ENCODE measurements around the gene HNRNPM. TPM values are rescaled to one million over a fixed set of nuclear protein-coding genes. Genes with fewer than 3 reads are reported as not detected.

HNRNPM gene
- total RNA-seq, 1 donor from 2014 or later, result 131 TPM

DNA sequence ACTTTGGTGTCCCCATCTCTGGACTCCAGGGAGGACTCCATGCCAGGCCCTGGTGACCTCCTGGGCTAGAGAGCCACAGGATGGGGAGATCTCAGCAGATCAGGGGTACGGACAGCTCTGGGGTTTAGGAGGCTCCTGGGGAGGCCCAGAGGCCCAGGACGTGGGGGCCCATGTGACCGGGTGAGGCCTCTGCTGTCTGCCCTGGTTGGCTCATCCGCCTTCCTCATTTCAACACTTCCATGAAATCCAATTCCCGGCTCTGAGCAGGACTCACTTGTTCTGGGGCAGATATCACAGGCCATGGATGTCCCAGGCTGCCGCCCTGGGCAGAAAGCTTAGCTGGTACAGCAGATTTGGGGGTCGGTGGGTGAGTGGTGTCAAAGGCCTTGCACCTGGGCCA is 58.7 kb downstream of the HNRNPM start:
- TF ChIP-seq, protein P1, sequence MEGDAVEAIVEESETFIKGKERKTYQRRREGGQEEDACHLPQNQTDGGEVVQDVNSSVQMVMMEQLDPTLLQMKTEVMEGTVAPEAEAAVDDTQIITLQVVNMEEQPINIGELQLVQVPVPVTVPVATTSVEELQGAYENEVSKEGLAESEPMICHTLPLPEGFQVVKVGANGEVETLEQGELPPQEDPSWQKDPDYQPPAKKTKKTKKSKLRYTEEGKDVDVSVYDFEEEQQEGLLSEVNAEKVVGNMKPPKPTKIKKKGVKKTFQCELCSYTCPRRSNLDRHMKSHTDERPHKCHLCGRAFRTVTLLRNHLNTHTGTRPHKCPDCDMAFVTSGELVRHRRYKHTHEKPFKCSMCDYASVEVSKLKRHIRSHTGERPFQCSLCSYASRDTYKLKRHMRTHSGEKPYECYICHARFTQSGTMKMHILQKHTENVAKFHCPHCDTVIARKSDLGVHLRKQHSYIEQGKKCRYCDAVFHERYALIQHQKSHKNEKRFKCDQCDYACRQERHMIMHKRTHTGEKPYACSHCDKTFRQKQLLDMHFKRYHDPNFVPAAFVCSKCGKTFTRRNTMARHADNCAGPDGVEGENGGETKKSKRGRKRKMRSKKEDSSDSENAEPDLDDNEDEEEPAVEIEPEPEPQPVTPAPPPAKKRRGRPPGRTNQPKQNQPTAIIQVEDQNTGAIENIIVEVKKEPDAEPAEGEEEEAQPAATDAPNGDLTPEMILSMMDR (IDR thresholded peaks at IDR 0.05), result no peak
- H3K27me3 ChIP-seq, result no peaks in the 10 kb centered on the region
- no peaks in the 10 kb centered on the region for H3K36me3 ChIP-seq
- DNase-seq (no peak), ATAC-seq (peak; percentile 35)
- H3K9me3 ChIP-seq, result no peaks in the 10 kb centered on the region
- H3K4me1 ChIP-seq, result peaks cover 13% of the 10 kb centered on the region
- no peak overlapping the region for H3K27ac ChIP-seq
- intact Hi-C loops (cut with DNase I), result no loop called here
- H3K4me3 ChIP-seq, result no peak overlapping the region

DNA sequence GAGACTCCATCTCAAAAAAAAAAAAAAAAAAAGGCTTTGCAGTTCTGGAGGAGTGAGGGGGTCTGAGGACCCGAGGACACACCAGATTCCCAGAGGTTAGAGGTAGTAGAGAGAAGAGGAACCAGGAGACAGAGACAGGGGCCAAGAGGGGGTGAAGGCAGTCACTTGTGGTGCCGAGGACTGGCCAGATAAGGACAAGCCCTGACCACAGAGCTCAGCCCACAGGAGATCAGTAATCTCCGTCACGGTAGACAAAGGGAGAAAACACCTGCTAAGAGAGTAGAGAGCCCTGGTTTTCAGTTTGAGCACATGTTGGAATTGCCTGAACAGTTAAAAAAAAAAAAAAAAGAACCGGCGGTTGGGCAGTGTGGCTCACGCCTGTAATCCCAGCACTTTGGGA is 59.4 kb downstream of the HNRNPM start:
- Histone ChIP-seq H3K4me1 (peaks cover 13% of the 10 kb centered on the region), H3K9me3 (no peaks in the 10 kb centered on the region), H3K36me3 (no peaks in the 10 kb centered on the region), H3K4me3 (no peak overlapping the region), H3K27ac (no peak overlapping the region), H3K27me3 (no peaks in the 10 kb centered on the region)
- TF ChIP-seq, protein P1 (IDR thresholded peaks at IDR 0.05), result no peak
- DNase-seq (no peak), ATAC-seq (no peak)
- intact Hi-C loops (cut with DNase I), result no loop called here

DNA sequence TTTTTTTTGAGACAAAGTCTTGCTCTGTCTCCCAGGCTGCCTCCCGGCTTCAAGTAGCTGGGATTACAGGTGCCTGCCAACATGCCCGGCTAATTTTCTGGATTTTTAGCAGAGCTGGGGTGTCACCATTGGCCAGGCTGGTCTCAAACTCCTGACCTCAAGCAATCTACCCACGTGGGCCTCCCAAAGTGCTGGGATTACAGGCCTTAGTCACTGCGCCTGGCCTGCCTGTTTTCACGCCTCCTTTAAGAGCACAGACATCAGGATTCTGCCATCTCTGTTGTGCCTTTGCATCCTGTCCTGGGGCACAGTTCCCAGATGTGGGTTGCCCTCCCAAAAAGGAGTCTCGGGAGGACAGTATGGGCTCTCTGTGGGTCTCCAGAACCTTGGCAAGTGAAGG is 60.1 kb downstream of the HNRNPM start:
- H3K27me3 ChIP-seq, result no peaks in the 10 kb centered on the region
- DNase-seq (no peak), ATAC-seq (no peak)
- no peak overlapping the region for H3K4me3 ChIP-seq
- no peaks in the 10 kb centered on the region for H3K36me3 ChIP-seq
- no peaks in the 10 kb centered on the region for H3K9me3 ChIP-seq
- TF ChIP-seq, protein P1 (IDR thresholded peaks at IDR 0.05), result no peak
- peaks cover 13% of the 10 kb centered on the region for H3K4me1 ChIP-seq
- no peak overlapping the region for H3K27ac ChIP-seq
- intact Hi-C loops (cut with DNase I), result no loop called here

DNA sequence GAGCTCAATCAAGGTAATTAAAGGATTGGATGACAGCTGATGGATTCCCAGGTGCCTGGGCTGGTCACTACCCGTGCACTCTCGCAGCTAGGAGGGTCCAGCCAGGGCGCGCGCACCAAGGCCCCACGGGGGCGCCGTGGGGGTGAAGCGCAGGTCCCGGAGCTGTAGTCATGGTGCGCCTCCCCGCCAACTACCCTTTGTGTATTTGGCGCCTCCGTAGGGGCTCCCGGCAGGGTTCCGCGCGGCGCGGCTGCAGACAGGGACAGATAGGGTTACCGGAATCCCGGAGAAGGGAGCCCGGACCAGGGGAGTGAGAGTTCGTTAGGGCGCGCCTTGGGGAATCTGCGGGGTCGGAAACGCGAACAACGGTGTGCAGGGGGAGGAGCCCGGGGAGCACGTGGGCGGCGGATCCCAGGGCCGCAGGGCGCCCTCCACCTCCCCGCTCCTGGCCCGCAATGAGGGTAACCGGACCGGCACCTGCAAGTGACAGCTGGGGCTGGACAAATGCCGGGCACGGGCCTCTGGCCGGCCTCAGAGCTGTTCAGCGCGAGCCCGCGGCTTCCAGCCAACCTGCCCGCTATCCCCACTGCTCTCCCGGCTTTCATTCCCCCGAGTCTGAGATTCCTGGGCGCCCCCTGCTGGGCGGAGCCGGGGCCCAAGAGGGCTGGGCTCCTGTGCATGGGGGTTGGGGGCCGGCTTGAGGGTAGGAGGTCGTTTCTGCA is 61.1 kb downstream of the HNRNPM start:
- ATAC-seq (peak; percentile 85), DNase-seq (peak; percentile 92)
- TF ChIP-seq, protein P1 (IDR thresholded peaks at IDR 0.05), result peak; percentile 85
- Histone ChIP-seq H3K4me3 (peak overlapping the region; percentile 62), H3K27ac (peak overlapping the region; percentile 34), H3K4me1 (peaks cover 13% of the 10 kb centered on the region), H3K9me3 (no peaks in the 10 kb centered on the region), H3K27me3 (no peaks in the 10 kb centered on the region), H3K36me3 (no peaks in the 10 kb centered on the region)
- intact Hi-C loops (cut with DNase I), result no loop called here

DNA sequence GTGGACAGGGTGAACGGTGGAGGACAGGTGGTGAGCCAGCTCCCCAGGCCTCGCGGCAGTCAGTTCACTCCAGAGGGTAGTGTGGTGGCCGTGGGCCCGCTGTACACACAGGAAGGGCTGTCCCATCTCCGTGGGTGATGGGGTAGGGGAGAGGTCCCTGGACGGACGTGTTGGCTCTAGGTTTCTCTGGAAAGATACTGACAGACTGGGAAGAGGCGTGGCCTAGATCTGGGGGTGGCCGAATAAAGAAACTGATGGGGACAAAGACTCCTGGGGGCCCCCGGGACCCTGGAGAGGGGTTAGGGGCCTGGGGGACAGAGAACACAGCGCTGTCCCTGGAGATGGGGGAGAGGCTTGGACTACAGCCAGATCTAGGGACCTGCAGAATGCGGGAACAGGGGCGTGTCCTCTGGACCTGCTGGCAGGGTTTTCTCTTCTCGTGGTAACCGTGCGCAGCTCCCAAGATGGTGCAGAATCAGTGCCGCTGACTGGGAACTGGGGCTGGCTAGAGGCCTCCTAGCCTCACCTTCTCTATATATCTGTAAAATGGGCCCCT is 61.7 kb downstream of the HNRNPM start:
- peaks cover 13% of the 10 kb centered on the region for H3K4me1 ChIP-seq
- ATAC-seq (no peak), DNase-seq (no peak)
- peak overlapping the region; percentile 62 for H3K4me3 ChIP-seq
- intact Hi-C loops (cut with DNase I), result no loop called here
- no peaks in the 10 kb centered on the region for H3K27me3 ChIP-seq
- TF ChIP-seq, protein P1 (IDR thresholded peaks at IDR 0.05), result peak; percentile 27
- no peaks in the 10 kb centered on the region for H3K9me3 ChIP-seq
- no peaks in the 10 kb centered on the region for H3K36me3 ChIP-seq
- H3K27ac ChIP-seq, result peak overlapping the region; percentile 34
